Measurements from ENCODE around the gene PEAK1.

DNA sequence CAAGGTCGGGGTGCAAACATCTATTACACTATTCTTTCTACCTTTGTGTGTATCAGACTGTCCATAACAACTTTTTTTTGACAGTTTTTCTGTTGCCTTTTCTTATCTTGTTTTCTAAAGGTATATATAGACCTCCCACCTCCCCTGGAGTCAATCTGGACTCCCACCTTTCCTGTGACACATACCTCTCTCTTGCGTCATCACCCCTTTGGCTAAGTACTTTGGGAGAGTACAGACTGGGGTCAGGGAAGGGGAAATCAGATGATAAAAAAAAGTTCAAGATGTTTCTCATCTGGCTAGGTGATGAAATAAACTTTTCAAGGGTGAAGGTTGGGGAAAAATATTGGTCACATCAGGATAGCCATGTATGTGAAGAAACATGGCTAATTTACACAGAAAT lies 366.2 kb downstream of the PEAK1 start:
- TF ChIP-seq, protein P1, sequence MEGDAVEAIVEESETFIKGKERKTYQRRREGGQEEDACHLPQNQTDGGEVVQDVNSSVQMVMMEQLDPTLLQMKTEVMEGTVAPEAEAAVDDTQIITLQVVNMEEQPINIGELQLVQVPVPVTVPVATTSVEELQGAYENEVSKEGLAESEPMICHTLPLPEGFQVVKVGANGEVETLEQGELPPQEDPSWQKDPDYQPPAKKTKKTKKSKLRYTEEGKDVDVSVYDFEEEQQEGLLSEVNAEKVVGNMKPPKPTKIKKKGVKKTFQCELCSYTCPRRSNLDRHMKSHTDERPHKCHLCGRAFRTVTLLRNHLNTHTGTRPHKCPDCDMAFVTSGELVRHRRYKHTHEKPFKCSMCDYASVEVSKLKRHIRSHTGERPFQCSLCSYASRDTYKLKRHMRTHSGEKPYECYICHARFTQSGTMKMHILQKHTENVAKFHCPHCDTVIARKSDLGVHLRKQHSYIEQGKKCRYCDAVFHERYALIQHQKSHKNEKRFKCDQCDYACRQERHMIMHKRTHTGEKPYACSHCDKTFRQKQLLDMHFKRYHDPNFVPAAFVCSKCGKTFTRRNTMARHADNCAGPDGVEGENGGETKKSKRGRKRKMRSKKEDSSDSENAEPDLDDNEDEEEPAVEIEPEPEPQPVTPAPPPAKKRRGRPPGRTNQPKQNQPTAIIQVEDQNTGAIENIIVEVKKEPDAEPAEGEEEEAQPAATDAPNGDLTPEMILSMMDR (IDR thresholded peaks at IDR 0.05) = no peak
- TF ChIP-seq POLR2A (IDR thresholded peaks at IDR 0.05) (no peak), POLR2AphosphoS5 (IDR thresholded peaks at IDR 0.05) (no peak)
